ENCODE data around the gene MRPS35.

GRCh38 chr12:27709932-27710591 is 570 bp upstream of the MRPS35 start:
- TF ChIP-seq CTCF (IDR thresholded peaks at IDR 0.05), result no peak
- TF ChIP-seq POLR2A (IDR thresholded peaks at IDR 0.05; ENCODE audit: low read depth), result no peak
